IMR-90 (cell line): ENCODE measurements around the gene ZFP36L2. TPM values are rescaled to one million over a fixed set of nuclear protein-coding genes. Genes with fewer than 3 reads are reported as not detected.

ENCODE experiments used
- ATAC-seq: fragments of 200-7000 bp; cut with Tn5 transposase; 2 replicates; pipeline ENCODE4 v1.9.1; 2020; ENCODE audit warnings: low read depth, mild to moderate bottlenecking, moderate library complexity
- BruUV-seq: library from RNA; stranded (reverse); fragments of 400-500 nt; replicated peaks from 2 replicates; lab custom pipeline; 2021; lab: Mats Ljungman, UMichigan
- CTCF ChIA-PET: fragments of 300-600 bp; formaldehyde crosslinking; extraction: SDS; loops from one replicate; lab custom pipeline; 2021; ENCODE audit warnings: antibody characterized with exemption; lab: Yijun Ruan, JAX
- POLR2A ChIA-PET: fragments of 300-600 bp; sonication (Branson Sonifier 250); formaldehyde crosslinking; loops from one replicate; lab custom pipeline; 2022; ENCODE audit warnings: antibody characterized with exemption; ENCODE audit not compliant: unreplicated experiment; lab: Charles Lee
- DNase-seq: peaks from one replicate; pipeline ENCODE4 v3.0.0; 2013
- H2AFZ ChIP-seq: replicated peaks from 2 replicates; pipeline ENCODE3; 2013; ENCODE audit warnings: low read length, mild to moderate bottlenecking; ENCODE audit not compliant: poor library complexity
- H2AK5ac ChIP-seq: 2 replicates; pipeline ENCODE4 v1.6.1; 2013; ENCODE audit warnings: low read depth, low read length, inconsistent platforms
- H2AK9ac ChIP-seq: replicated peaks from 2 replicates; pipeline ENCODE3; 2013; ENCODE audit warnings: mild to moderate bottlenecking, low read depth, low read length, moderate library complexity; ENCODE audit not compliant: poor library complexity
- H2BK120ac ChIP-seq: 2 replicates; pipeline ENCODE4 v1.6.1; 2013; ENCODE audit warnings: low read depth, low read length, inconsistent platforms
- H2BK15ac ChIP-seq: 3 replicates; pipeline ENCODE4 v1.6.1; 2013; ENCODE audit warnings: low read depth, low read length, inconsistent platforms
- H2BK20ac ChIP-seq: 2 replicates; pipeline ENCODE4 v1.6.1; 2013; ENCODE audit warnings: low read depth, mild to moderate bottlenecking, inconsistent platforms, low read length, moderate library complexity
- H2BK5ac ChIP-seq: 2 replicates; pipeline ENCODE4 v1.6.1; 2013; ENCODE audit warnings: mild to moderate bottlenecking, low read depth, low read length, inconsistent platforms; ENCODE audit not compliant: poor library complexity, severe bottlenecking
- H3K14ac ChIP-seq: replicated peaks from 2 replicates; pipeline ENCODE4 v1.6.1; 2013; ENCODE audit warnings: low read depth, low read length, inconsistent platforms
- H3K18ac ChIP-seq: 2 replicates; pipeline ENCODE4 v1.6.1; 2013; ENCODE audit warnings: low read depth, low read length, control low read depth
- H3K23ac ChIP-seq: 2 replicates; pipeline ENCODE4 v1.6.1; 2013; ENCODE audit warnings: low read depth, low read length, inconsistent platforms
- H3K27ac ChIP-seq: 2 replicates; pipeline ENCODE4 v1.5.1; 2013; ENCODE audit warnings: mild to moderate bottlenecking, control low read depth, low read length; ENCODE audit not compliant: insufficient read depth
- H3K27me3 ChIP-seq: 2 replicates; pipeline ENCODE4 v1.6.1; 2013; ENCODE audit warnings: low read length; ENCODE audit not compliant: control insufficient read depth, insufficient read depth
- H3K36me3 ChIP-seq: 2 replicates; pipeline ENCODE4 v1.6.1; 2013; ENCODE audit warnings: low read length, mixed read lengths; ENCODE audit not compliant: control insufficient read depth, insufficient read depth
- H3K4ac ChIP-seq: 2 replicates; pipeline ENCODE4 v1.6.1; 2013; ENCODE audit warnings: low read depth, low read length, inconsistent platforms
- H3K4me1 ChIP-seq: 2 replicates; pipeline ENCODE4 v1.6.1; 2013; ENCODE audit warnings: low read length, mixed read lengths; ENCODE audit not compliant: control insufficient read depth, insufficient read depth
- H3K4me2 ChIP-seq: 2 replicates; pipeline ENCODE4 v1.6.1; 2013; ENCODE audit warnings: low read depth, mild to moderate bottlenecking, control low read depth, low read length, moderate library complexity
- H3K4me3 ChIP-seq: 2 replicates; pipeline ENCODE4 v1.5.1; 2013; ENCODE audit warnings: low read depth, mild to moderate bottlenecking, control low read depth, low read length, moderate library complexity; ENCODE audit not compliant: insufficient read depth
- H3K56ac ChIP-seq: 2 replicates; pipeline ENCODE4 v1.6.1; 2013; ENCODE audit warnings: low read length, inconsistent platforms; ENCODE audit not compliant: insufficient read depth; ENCODE audit errors: extremely low read depth
- H3K79me1 ChIP-seq, 2 experiments: 2 replicates each; pipeline ENCODE4 v1.6.1; 2013; ENCODE audit warnings: low read length in 2 of 2, inconsistent platforms in 1 of 2, low read depth in 1 of 2
- H3K9ac ChIP-seq: 2 replicates; pipeline ENCODE4 v1.6.1; 2013; ENCODE audit warnings: low read depth, low read length, control low read depth
- H3K9me1 ChIP-seq: 2 replicates; pipeline ENCODE4 v1.6.1; 2013; ENCODE audit warnings: low read length, inconsistent platforms; ENCODE audit not compliant: insufficient read depth
- H3K9me3 ChIP-seq: 2 replicates; pipeline ENCODE4 v1.6.1; 2013; ENCODE audit warnings: low read length; ENCODE audit not compliant: control insufficient read depth, insufficient read depth
- H4K20me1 ChIP-seq: 2 replicates; pipeline ENCODE4 v1.6.1; 2013; ENCODE audit warnings: low read length, inconsistent platforms; ENCODE audit not compliant: insufficient read depth
- H4K5ac ChIP-seq: 2 replicates; pipeline ENCODE4 v1.6.1; 2013; ENCODE audit warnings: mild to moderate bottlenecking, low read depth, low read length, control low read depth
- H4K8ac ChIP-seq, 2 experiments: 2 replicates each; pipeline ENCODE4 v1.6.1; 2013; ENCODE audit warnings: low read depth in 2 of 2, low read length in 2 of 2, control low read depth in 1 of 2, inconsistent platforms in 1 of 2
- H4K91ac ChIP-seq: 2 replicates; pipeline ENCODE4 v1.6.1; 2013; ENCODE audit warnings: low read depth, low read length, inconsistent platforms; ENCODE audit not compliant: insufficient read depth
- BHLHE40 ChIP-seq: fragments of 150-350 bp; IDR thresholded peaks from 2 replicates; pipeline ENCODE4 v1.6.1; 2016; ENCODE audit warnings: mild to moderate bottlenecking, low read depth, low read length
- FOS ChIP-seq: fragments of 150-350 bp; IDR thresholded peaks from 2 replicates; pipeline ENCODE4 v1.6.1; 2016; ENCODE audit warnings: low read depth, low read length
- MXI1 ChIP-seq: IDR thresholded peaks from 2 replicates; pipeline ENCODE4 v1.6.1; 2012; ENCODE audit warnings: low read depth, mild to moderate bottlenecking, low read length, moderate library complexity, borderline replicate concordance
- NFE2L2 ChIP-seq: fragments of 150-350 bp; IDR thresholded peaks from 2 replicates; pipeline ENCODE4 v1.6.1; 2016; ENCODE audit warnings: low read depth, mild to moderate bottlenecking, low read length
- POLR2A ChIP-seq: IDR thresholded peaks from 2 replicates; pipeline ENCODE4 v1.6.1; 2012; ENCODE audit warnings: mild to moderate bottlenecking, low read depth, low read length
- RAD21 ChIP-seq: IDR thresholded peaks from 2 replicates; pipeline ENCODE4 v1.6.1; 2012; ENCODE audit warnings: low read length, improper control_type of control experiment
- RCOR1 ChIP-seq: IDR thresholded peaks from 2 replicates; pipeline ENCODE4 v1.6.1; 2012; ENCODE audit warnings: mild to moderate bottlenecking, low read length, improper control_type of control experiment; ENCODE audit not compliant: insufficient replicate concordance
- WGBS, 2 experiments: methylation state at CpG; one replicate each; pipeline versions ENCODE4 v1.1.5 to v1.1.7; 2013; ENCODE audit warnings: missing lambda C conversion rate in 2 of 2; ENCODE audit not compliant: insufficient read length in 1 of 2; ENCODE audit errors: extremely low coverage in 2 of 2; 5-methylcytosine and 5-hydroxymethylcytosine counted together
- dilution Hi-C: fragments of 300-500 bp; cut with HindIII; formaldehyde crosslinking; loops from one replicate; pipeline ENCODE4 v1.14.3; 2018; ENCODE audit warnings: low sequenced_read_pairs; ENCODE audit not compliant: unreplicated experiment
- in situ Hi-C: fragments of 300-500 bp; cut with MboI; formaldehyde crosslinking; loops from 3 replicates; pipeline ENCODE4 v1.14.3; 2019; ENCODE audit warnings: low sequenced_read_pairs, inconsistent platforms, mixed read lengths
- intact Hi-C: fragments of 100-400 bp; cut with micrococcal nuclease; formaldehyde crosslinking; loops from 2 replicates; pipeline ENCODE4 v1.10.0; 2022
- polyA plus RNA-seq, 3 experiments: library from polyadenylated mRNA; depleted of rRNA; stranded (reverse); fragments of >200 nt; gene quantifications; 2 replicates each; pipeline ENCODE4 v1.2.3, GENCODE V29; 2012; ENCODE audit warnings: low replicate concordance in 1 of 3
- total RNA-seq: library from RNA; depleted of rRNA; stranded (reverse); fragments of >200 nt; gene quantifications from 2 replicates; pipeline ENCODE4 v1.2.3, GENCODE V29; 2012
- TF ChIP-seq, protein P1 (sequence below): fragments of 150-350 bp; IDR thresholded peaks from 2 replicates; pipeline ENCODE4 v1.6.1; 2017; ENCODE audit warnings: mild to moderate bottlenecking, antibody characterized with exemption, low read length, low read depth
- TF ChIP-seq, protein P2 (sequence below): fragments of 150-350 bp; IDR thresholded peaks from 2 replicates; pipeline ENCODE4 v1.6.1; 2016; ENCODE audit warnings: low read depth, mild to moderate bottlenecking, low read length, moderate library complexity, borderline replicate concordance

The ZFP36L2 gene
- total and polyA plus RNA-seq, 2 of the 4 experiments (the other 2 are of a cell fraction), result 1.8 to 20.1 TPM

DNA sequence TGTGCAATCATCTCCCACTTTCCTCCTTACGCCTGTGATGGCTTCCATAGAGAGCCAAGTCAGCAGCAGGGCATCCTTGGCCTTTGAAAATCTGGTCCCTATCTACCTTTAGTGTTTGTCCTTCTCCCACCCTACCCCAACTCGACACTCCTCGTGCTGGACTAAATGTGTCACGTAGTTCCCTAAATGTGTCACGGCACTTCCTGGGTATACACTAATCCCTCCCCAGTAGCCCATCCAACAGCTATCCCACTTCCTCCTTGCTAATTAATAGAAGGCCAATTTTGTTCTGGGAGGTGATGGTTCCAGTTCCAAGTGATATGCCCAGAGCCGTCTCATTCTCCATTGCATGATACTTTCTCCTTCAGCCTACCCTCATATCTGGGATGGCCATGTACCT is 36.5 kb upstream of the ZFP36L2 start:
- Histone ChIP-seq H3K14ac (no peak overlapping the region), H3K4me1 (peaks cover 7% of the 10 kb centered on the region; the same call in 1 of the 2 replicates), H3K4me2 (no peak overlapping the region), H3K9ac (no peak overlapping the region), H2AK5ac (no peak overlapping the region; the same call in 1 of the 2 replicates), H2BK20ac (no peak overlapping the region), H3K18ac (no peak overlapping the region; the same call in 1 of the 2 replicates), H2AFZ (no peak overlapping the region), H2BK15ac (no peak overlapping the region), H3K23ac (no peak overlapping the region), H4K5ac (no peak overlapping the region; the same call in 1 of the 2 replicates), H3K56ac (no peak overlapping the region), H3K27me3 (no peaks in the 10 kb centered on the region; the same call in 1 of the 2 replicates), H3K4me3 (no peak overlapping the region), H3K9me1 (0 out of 2 replicates have a peak, but pooled peaks cover 7% of the 10 kb centered on the region), H2BK120ac (no peak overlapping the region), H3K9me3 (no peaks in the 10 kb centered on the region), H3K36me3 (peaks cover 2% of the 10 kb centered on the region; the same call in 1 of the 2 replicates), H3K27ac (no peak overlapping the region), H3K79me1 (no peaks in the 10 kb centered on the region), H4K8ac (no peak overlapping the region), H4K20me1 (no peaks in the 10 kb centered on the region; the same call in 1 of the 2 replicates), H3K4ac (no peak overlapping the region), H4K91ac (no peak overlapping the region), H2BK5ac (no peak overlapping the region), H2AK9ac (no peak overlapping the region)
- ChIA-PET CTCF (no interaction called here), POLR2A (no interaction called here)
- dilution Hi-C loops, result no loop called here
- TF ChIP-seq POLR2A (no peak), FOS (no peak), NFE2L2 (no peak), RAD21 (no peak), BHLHE40 (no peak), MXI1 (no peak), RCOR1 (no peak)
- TF ChIP-seq, protein P1, sequence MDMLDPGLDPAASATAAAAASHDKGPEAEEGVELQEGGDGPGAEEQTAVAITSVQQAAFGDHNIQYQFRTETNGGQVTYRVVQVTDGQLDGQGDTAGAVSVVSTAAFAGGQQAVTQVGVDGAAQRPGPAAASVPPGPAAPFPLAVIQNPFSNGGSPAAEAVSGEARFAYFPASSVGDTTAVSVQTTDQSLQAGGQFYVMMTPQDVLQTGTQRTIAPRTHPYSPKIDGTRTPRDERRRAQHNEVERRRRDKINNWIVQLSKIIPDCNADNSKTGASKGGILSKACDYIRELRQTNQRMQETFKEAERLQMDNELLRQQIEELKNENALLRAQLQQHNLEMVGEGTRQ, result no peak
- TF ChIP-seq, protein P2, sequence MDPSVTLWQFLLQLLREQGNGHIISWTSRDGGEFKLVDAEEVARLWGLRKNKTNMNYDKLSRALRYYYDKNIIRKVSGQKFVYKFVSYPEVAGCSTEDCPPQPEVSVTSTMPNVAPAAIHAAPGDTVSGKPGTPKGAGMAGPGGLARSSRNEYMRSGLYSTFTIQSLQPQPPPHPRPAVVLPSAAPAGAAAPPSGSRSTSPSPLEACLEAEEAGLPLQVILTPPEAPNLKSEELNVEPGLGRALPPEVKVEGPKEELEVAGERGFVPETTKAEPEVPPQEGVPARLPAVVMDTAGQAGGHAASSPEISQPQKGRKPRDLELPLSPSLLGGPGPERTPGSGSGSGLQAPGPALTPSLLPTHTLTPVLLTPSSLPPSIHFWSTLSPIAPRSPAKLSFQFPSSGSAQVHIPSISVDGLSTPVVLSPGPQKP, result no peak
- in situ Hi-C loops, result no loop called here
- WGBS, 2 experiments, result 96% methylated on average over 3 of the region's 6 CpGs; no CpG with 5 or more reads in 1 of the 2 experiments
- no TSS peak for BruUV-seq
- intact Hi-C loops, result no loop called here
- DNase-seq (no peak), ATAC-seq (no peak)
